NCI-H524 (cell line): Measurements from ENCODE around the gene FGF12.
A peak's percentile ranks its signal among the peaks of the same experiment; 100 is the strongest.

Experiments used
- DNase-seq, 2 experiments: peaks; one replicate each; lab custom pipeline; 2025; lab: John Stamatoyannopoulos, UW

Gene FGF12

DNA sequence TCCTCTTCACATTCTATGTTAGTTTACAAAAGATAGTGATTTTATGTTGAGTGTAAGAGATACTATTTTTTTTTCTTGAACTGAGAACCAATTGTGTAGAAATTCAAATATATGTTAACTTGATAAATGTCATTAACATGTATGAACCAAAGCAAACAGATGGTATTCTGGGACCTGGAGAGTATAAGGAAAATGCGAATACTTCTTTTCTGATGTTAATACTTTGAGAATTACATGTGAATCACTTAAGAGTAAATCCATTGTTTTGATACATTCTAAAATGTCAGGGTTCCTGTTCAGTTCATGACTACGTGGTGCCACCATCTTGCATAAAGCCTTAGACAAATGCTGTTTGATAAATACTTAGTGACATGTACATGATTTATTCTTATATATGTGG, 541.3 kb downstream of the FGF12 start:
- no peak for DNase-seq

DNA sequence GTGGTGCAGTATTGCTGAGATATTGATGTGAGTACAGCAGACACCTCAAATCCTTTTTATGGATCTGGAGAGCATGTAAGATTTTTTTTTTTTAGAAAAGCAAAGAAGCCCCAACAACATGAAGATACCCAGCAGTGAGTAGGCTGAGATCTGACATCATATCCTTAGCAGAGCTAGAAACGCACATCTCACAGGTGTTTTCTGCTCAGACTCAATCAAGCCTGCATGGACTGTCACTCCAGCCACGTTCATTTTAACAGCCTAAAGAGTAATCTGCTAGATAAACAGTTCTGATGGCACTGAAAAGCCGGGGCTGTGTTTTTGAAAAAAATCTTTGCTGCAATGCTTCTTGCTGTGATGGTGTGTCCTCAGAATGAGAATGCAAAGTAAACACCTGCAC, 544.2 kb downstream of the FGF12 start:
- DNase-seq: no peak

DNA sequence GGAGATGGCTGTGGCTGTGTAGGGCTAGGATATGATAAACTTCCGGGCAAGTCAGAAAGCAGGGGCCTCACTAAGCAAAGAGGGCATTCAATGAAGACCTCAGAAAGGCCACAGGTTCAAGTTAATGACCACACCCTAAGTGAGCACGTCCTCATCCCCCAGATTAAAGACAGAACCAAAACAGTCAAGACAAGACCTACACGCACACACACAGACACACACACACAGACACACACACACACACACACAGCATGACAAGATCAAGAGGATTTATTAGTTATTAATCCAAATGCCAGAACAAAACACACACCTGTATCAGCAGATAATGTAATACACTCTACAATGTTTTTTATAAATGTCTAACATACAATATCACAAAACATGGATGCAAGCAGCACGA, 546.2 kb downstream of the FGF12 start:
- no peak for DNase-seq

DNA sequence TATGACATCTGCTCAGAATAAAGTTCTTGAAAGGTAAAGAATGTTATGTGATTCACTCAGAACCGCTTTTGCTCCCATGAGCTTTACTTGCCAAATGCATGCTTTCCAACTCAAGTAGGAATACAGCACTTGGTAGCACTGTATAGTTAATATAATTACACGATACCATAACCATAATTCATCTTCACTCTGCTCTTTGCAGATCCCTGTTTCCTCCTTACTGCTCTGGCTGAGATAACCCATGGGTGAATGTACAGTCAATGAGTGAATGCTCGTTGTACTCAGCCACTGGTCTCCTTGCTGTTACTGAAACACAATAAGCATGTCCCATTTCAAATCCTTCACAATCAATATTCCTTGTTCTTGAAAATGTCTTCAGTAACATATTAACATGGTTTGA, 550.0 kb downstream of the FGF12 start:
- no peak for DNase-seq

DNA sequence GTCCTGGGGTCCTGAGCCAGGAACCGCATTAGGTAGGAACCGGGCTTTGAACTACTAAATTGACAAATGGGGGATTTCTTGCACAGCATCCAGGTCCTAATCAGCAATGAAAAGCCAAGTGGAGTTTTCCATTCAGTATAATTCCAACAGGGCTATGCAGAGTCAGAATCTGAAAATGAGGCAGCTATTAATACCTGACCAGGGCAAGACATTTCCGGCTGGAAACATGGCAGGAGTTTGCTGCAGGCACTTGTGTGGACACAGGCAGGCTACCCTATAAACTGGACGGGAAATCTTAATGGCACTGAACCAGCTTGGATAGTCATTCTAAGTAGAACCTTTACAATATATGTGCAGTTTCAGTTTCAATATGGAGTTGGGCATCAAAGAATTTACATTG, 553.1 kb downstream of the FGF12 start:
- no peak for DNase-seq

DNA sequence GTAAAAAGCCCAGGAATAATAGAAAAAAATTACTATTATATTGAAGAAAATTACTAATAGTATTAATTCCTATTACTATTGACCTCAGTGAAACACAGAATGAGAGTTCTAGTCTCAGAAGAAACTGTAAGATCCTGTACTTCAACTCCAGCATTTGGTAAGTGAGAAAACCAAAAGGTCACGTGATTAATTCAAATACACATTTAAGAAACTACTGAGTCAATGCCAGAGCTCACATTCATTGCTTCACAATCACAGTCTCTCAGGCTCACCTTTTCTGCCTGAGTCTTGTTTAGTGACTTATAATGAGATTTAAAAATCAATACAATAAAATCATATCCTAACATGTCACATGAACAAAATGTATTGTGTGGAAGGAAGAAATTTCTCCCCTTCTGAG, 556.1 kb downstream of the FGF12 start:
- no peak for DNase-seq

DNA sequence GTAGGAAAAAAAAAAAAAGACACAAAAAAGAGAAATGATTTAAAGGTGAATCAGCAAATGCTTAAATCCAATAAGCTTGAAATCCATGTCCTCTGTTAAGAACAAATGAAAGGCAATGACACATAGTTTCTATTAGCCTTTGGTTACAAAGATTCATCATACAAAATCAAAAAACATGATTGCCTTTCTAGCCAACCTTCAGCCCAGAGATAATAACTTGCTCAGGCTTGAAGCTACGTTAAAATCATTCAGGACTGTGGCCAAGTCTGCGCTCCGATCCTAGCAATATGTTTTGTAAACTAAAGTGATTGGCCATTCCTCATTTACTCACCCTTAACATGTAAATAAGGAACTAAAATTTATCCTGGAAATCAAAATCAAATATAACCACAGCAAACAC, 556.7 kb downstream of the FGF12 start:
- no peak for DNase-seq

DNA sequence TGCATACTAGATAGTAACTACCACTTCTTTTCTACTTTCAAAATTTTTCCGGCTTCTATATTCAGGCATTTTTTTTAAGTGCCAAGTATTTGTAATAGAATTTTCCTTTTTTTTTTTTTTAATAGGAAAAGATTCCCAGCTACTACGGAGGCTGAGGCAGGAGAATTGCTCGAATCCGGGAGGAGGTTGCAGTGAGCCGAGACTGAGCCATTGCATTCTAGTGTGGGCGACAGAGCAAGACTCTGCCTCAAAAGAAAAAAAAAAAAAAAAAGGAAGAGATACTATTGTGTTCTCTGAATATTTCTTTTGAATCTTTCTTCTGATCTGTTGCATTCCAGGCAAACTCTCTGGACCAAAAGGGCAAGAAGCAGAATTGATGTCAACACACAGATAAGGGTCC, 557.3 kb downstream of the FGF12 start:
- DNase-seq: no peak

DNA sequence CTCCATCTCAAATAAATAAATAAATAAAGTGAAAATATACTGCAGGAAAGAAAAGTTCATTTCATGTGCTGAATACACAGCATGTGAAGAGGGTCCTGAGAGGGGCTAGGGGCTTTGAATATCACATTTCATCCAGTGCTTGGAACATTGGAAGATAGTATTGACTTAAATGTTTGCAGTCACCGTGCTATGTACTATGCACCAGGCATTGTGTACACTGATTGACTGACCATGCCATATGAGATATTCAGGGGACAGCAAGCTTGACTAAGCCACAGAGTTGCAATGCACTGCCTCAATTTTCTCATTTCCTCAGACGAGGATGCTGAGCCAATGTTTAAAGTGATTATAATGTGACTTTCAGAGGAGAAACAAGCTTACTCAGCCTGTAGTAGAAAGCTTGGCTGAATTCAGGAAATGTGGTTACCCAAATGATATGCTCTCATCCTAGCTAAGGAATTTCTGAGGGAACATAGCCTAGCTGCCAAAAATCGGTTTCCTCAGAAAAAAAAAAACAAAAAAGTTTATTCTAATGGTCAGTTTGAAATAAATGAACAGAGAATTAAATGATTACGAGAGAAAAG, 557.9 kb downstream of the FGF12 start:
- DNase-seq: no peak

DNA sequence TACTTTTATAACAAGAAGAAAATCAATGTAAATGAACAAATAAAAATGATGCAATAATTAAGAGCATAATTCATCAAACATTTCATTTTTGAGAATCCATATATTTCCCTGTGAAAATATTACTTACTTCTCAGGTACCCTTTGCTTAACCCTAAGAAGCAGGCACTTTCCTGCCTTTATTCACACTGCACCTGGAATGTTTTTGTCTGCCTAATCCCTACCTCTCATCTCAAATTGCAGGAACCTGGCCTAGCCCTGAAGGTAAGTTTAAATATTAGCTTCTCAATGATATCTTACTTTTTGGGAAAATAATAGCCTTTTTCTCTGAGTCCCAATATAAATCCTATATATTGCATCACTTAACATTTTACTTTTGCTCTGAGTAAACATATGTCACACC, 559.1 kb downstream of the FGF12 start:
- DNase-seq: no peak

DNA sequence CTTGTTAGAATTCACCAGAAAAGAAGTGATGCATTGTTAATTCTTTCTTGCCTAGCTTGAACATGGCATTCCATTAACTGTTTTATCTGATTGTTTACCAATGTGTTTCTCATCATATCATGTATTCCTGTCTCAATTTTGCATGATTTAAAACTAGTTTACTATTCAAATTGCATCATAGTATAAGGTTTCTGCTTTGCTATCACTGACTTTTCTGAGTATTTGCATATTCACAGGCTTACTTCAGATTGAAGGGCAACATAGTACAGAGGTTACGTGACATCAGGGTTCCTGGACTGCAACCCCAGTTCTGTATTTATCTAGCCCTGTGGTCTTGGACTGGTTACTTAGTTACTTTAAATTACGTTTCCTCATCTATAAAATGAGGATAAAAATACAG, 561.8 kb downstream of the FGF12 start:
- DNase-seq: no peak

DNA sequence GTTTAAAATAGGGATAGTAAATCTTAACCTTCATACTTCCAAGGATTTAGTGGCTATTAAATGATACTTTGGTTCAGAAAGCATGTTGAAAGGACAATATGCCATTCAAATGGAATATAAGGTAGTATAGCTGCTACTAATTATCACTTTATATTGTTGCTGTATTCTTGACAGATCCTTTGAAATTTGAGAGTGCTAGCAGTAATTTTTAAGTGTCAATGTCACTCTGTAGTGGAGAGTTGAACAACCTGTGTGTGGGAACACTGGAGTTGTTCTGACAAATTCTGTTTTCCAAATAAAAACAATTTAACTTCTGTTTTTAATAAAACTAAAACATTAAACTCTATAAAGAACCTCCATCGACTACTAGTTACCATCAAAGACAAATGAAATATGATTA, 565.7 kb downstream of the FGF12 start:
- DNase-seq: no peak

DNA sequence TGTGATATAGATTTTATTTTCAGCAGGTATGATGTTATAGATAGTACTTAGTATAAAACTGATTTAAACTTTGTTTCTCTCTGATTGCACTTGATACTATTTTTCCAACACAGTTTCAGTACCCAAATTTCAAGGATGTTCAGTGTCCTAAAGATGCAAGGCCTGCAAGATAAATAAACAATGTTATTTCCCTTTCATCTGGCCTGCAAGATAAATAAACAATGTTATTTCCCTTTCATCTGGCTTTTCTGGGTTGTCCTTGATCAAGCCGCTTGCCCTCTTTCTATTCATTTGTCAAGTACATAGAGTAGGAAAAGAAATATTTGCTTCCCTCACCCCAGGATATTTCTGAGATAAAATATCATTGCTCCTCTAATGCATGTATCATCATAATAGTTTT, 571.0 kb downstream of the FGF12 start:
- DNase-seq: no peak

DNA sequence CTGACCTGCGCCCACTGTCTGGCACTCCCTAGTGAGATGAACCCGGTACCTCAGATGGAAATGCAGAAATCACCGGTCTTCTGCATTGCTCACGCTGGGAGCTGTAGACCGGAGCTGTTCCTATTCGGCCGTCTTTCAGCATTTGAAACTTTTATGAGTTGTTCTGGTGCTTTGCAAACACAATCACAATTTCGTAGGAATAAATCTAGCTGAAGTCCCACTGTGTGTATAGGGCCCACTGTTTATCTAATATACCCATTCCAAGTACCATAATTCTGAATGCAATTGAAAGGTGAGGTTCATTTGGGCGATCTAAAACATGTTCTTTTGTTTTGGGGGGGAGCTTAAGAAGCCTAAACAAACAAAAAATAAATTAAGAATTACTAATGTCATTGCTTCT, 572.1 kb downstream of the FGF12 start:
- DNase-seq: no peak

DNA sequence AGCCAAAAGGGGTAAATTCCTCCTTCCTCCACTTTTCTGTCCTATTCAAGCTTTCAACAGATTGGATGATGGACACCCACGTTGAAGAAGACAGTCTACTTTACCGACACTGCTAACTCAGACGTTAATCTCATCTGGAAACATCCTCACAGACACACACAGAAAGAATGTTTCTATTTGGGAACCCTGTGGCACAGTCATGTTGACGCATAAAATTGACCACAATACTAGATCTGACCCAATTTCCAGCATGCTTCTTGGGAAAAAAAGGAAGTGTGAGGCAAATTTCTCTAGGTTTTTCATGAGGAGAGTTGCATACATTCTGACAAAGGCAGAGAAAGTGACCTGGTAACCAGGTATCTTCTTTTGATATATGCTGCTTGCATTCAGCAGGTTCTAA, 594.1 kb downstream of the FGF12 start:
- DNase-seq: no peak

DNA sequence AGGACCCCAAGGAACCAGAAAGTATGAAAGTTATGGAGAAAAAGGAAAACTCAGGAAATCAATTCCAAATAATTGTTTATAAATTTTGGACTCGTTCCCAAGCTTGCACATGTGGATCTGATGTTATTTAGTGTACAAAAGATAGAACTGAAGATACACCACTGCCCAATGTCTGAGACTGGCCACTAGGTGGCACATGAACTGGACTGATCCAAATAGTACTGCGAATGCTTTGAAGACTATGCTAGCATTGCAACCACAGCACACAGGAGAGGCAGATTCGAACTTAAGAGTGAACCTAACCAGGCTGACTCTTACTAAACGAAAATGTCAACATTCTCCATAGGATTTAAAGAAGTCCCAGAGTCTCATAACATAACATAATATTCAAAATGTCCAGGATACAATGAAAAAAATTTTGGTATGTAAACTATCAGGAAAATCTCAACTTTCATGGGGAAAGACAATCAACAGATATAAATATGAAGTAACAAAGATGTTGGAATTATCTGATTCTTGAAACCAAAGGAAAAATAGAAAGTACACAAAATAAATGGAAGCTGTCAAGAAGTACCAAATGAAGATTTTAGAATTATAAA, 596.7 kb downstream of the FGF12 start:
- peak; percentile 31 to 60 for DNase-seq

DNA sequence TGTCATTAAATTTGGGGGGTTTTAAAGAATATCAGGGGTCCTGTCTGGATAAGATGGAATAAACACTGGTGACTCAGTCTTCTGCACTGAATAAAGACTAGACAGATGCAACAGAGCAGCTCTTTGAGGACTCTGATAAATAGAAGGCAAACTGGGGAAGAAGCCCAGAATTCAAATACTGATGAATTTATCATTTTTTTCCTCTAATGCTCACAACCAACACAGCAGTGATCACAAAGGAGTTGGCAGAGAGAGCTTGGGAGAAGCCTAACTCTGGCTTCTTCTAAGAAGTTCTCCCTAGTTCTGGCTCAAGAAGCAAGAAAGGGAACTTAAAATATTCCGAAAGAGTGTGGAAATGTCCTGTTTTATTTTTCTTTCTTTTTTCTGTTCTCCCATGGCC, 597.8 kb downstream of the FGF12 start:
- no peak for DNase-seq

DNA sequence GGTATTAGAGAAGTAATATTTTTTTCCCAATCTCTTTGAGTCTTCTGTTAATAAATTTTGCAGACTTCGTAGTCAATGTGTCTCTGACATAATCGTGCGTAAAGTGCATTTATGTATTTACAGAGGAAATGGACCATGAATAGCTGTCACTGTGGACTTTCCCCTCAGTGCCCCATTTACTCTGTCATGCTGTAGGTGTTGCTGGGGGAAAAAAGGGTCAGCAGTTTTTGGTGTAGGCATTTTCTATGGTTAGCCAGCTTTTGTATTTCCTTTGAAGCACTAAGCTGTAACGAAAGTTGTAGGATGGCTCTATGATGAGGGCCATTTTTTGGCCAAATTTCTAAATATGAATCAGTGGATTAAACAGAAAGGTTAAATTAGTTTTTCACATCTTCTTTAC, 598.4 kb downstream of the FGF12 start:
- no peak for DNase-seq

DNA sequence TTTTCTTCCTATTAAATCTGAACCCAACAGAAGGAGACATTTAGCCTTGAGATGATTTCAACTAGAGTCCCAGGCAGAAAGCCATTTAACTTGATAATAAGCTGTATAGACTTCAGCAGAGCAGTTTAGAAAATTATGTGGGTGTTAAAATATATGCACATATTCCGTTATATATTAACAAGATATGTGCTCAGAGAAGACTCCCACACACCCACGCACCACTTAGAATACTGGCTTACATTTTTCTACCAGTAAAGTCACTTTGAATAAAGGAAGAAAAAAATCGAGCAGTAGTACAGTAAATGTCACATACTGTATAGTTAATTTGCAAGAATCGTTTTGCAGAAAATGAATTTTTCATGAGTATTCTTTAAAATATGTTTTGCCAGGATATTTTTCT, 599.3 kb downstream of the FGF12 start:
- no peak for DNase-seq

DNA sequence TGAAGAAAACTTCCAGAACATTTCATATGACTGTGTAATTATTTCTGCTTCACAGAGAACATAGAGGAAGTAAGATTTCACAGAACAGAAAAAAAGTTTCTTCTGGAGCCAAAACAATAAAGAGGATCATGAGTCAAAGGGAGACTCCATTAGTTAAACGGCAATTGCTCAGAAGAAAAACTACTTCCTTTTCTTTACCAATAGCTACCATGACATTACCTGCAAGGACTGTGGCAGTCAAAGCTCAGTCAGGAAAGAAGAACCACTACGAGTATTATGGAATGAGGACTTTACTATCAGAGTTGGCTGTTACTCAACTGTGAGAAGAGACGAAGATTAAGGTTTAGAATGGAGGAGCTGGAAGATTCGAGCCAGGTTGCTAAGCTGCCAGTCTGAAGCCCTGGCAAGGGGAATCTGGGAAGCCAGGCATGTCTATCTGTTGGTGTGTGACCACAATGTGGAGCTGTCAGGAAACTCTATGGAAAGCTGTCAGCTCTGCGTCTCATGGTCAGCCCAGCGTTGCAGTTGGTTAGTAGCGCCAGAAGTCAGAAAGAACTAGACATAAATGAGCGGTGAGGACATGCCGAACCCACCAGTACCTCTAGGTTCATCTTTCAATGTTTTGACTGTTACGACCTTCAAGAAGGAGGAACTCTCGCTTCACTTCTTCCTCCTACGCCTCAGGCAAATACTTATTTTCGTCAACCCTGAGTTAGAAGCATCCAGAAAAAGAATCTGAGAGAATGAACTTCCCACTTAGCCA, 604.3 kb downstream of the FGF12 start:
- no peak for DNase-seq

DNA sequence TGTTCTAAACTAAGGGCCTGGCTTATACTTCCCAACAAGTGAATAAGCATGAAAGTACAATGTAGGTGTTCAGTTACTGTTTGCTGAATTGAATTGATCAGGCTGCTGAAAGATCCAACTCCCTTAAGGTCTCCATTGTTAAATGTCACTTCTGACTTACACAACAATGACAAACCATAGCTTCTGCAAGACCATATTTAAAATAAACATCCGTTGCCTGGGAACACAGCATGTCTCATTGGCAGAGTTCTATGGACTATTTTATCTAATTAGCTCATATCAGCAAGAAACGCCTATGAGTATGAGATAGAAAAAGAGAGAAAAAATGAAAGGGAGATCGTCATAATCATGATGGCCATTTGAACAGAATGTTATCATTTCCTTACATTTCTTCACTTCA, 605.4 kb downstream of the FGF12 start:
- DNase-seq: no peak

DNA sequence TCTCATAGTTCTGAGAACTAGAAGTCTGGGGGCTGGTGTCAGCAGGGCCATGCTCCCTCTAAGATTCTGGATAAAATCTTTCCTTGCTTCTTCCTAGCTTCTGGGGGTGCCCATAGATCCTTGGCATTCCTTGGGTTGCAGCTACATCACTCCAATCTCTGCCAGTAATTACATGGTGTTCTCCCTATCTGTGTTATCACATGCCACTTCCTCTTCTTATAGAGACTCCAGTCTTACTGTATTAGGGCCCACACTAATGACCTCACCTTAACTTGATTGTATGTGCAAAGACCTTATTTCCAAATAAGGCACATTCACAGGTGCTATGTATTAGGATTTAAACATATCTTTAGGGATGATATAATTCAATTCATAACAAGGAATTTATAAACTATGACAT, 618.5 kb downstream of the FGF12 start:
- no peak for DNase-seq

DNA sequence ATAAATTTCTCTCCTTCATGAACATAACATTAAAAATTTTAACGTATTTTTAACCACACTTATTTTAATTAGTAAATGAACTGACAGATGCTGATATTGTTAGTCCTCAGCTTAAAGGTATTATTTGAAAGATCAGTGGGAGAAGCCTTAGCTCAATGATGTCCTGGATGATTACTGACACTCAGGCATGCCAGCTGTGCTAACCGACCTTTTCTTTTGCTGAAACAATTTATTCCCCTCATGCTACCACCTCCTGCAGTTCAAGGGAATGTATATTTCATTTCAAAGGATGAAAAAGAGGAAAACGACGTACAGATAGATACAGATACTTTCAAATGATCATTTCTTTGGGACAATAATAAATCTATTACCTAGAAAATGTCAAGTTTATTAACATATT, 620.8 kb downstream of the FGF12 start:
- peak; percentile 57 to 89 for DNase-seq
